ES-I3 (cell line): ENCODE data around the gene JAKMIP3.
"Not testable (repeated sequence)": the region's sequence is repeated elsewhere in the genome, so short reads cannot be mapped to it uniquely, and the experiment has no call there.

Experiments used
- H3K36me3 ChIP-seq: 2 replicates; pipeline ENCODE4 v1.6.1; 2013; ENCODE audit warnings: mild to moderate bottlenecking, low read length, control low read depth, moderate library complexity; ENCODE audit not compliant: insufficient read depth
- H3K4me1 ChIP-seq: 2 replicates; pipeline ENCODE4 v1.6.1; 2013; ENCODE audit warnings: mild to moderate bottlenecking, control low read depth, low read length; ENCODE audit not compliant: insufficient read depth
- H3K9ac ChIP-seq: 2 replicates; pipeline ENCODE4 v1.6.1; 2013; ENCODE audit warnings: low read depth, mild to moderate bottlenecking, low read length, moderate library complexity
- H3K9me3 ChIP-seq: 2 replicates; pipeline ENCODE4 v1.6.1; 2013; ENCODE audit warnings: mild to moderate bottlenecking, low read length, moderate library complexity; ENCODE audit not compliant: control insufficient read depth, insufficient read depth

Gene JAKMIP3

GRCh38 chr10:132066186-132066585, 440 bp downstream of the JAKMIP3 start:
- H3K9me3 ChIP-seq: no peaks in the 10 kb centered on the region
- no peak overlapping the region for H3K9ac ChIP-seq
- no peaks in the 10 kb centered on the region; the same call in 1 of the 2 replicates for H3K4me1 ChIP-seq
- H3K36me3 ChIP-seq: no peaks in the 10 kb centered on the region

- Histone ChIP-seq H3K9ac (no peak overlapping the region), H3K4me1 (no peaks in the 10 kb centered on the region; the same call in 1 of the 2 replicates), H3K36me3 (no peaks in the 10 kb centered on the region), H3K9me3 (no peaks in the 10 kb centered on the region)
Observed at GRCh38 chr10:132066812-132067211, 1.1 kb downstream of the JAKMIP3 start.

GRCh38 chr10:132068431-132069121, 2.8 kb downstream of the JAKMIP3 start:
- H3K36me3 ChIP-seq: no peaks in the 10 kb centered on the region
- no peaks in the 10 kb centered on the region; the same call in 1 of the 2 replicates for H3K4me1 ChIP-seq
- no peak overlapping the region for H3K9ac ChIP-seq
- H3K9me3 ChIP-seq: no peaks in the 10 kb centered on the region

- Histone ChIP-seq H3K9me3 (no peaks in the 10 kb centered on the region), H3K9ac (no peak overlapping the region), H3K36me3 (no peaks in the 10 kb centered on the region), H3K4me1 (no peaks in the 10 kb centered on the region; the same call in 1 of the 2 replicates)
Observed at GRCh38 chr10:132069122-132069848, 3.5 kb downstream of the JAKMIP3 start.

GRCh38 chr10:132069849-132070182, 4.1 kb downstream of the JAKMIP3 start:
- no peak overlapping the region for H3K9ac ChIP-seq
- no peaks in the 10 kb centered on the region for H3K9me3 ChIP-seq
- no peaks in the 10 kb centered on the region; the same call in 1 of the 2 replicates for H3K4me1 ChIP-seq
- H3K36me3 ChIP-seq: no peaks in the 10 kb centered on the region

- Histone ChIP-seq H3K36me3 (no peaks in the 10 kb centered on the region), H3K9me3 (no peaks in the 10 kb centered on the region), H3K9ac (no peak overlapping the region), H3K4me1 (no peaks in the 10 kb centered on the region; the same call in 1 of the 2 replicates)
Observed at GRCh38 chr10:132070724-132071123, 5.0 kb downstream of the JAKMIP3 start.

- Histone ChIP-seq H3K4me1 (no peaks in the 10 kb centered on the region), H3K9ac (no peak overlapping the region), H3K36me3 (no peaks in the 10 kb centered on the region), H3K9me3 (no peaks in the 10 kb centered on the region)
Observed at GRCh38 chr10:132071667-132072066, 5.9 kb downstream of the JAKMIP3 start.

GRCh38 chr10:132075909-132076577, 10.3 kb downstream of the JAKMIP3 start:
- H3K9ac ChIP-seq: no peak overlapping the region
- no peaks in the 10 kb centered on the region for H3K9me3 ChIP-seq

GRCh38 chr10:132076578-132077081, 10.9 kb downstream of the JAKMIP3 start:
- Histone ChIP-seq H3K9me3 (no peaks in the 10 kb centered on the region), H3K9ac (no peak overlapping the region), H3K4me1 (peaks cover 5% of the 10 kb centered on the region)

More at GRCh38 chr10:132075909-132076577, 10.3 kb downstream of the JAKMIP3 start:
- peaks cover 5% of the 10 kb centered on the region for H3K4me1 ChIP-seq
- no peaks in the 10 kb centered on the region for H3K36me3 ChIP-seq

GRCh38 chr10:132077091-132077490, 11.3 kb downstream of the JAKMIP3 start:
- no peaks in the 10 kb centered on the region for H3K36me3 ChIP-seq
- no peaks in the 10 kb centered on the region for H3K9me3 ChIP-seq
- H3K9ac ChIP-seq: no peak overlapping the region
- peaks cover 5% of the 10 kb centered on the region for H3K4me1 ChIP-seq

More at GRCh38 chr10:132076578-132077081, 10.9 kb downstream of the JAKMIP3 start:
- no peaks in the 10 kb centered on the region for H3K36me3 ChIP-seq

GRCh38 chr10:132078746-132079345, 13.1 kb downstream of the JAKMIP3 start:
- Histone ChIP-seq H3K9me3 (no peaks in the 10 kb centered on the region), H3K36me3 (no peaks in the 10 kb centered on the region), H3K4me1 (peaks cover 5% of the 10 kb centered on the region), H3K9ac (no peak overlapping the region)

GRCh38 chr10:132084384-132084783, 18.6 kb downstream of the JAKMIP3 start:
- not testable (repeated sequence) for H3K9ac ChIP-seq, H3K4me1 ChIP-seq, H3K36me3 ChIP-seq, H3K9me3 ChIP-seq

GRCh38 chr10:132093236-132093635, 27.5 kb downstream of the JAKMIP3 start:
- H3K4me1 ChIP-seq, H3K9ac ChIP-seq, H3K9me3 ChIP-seq, H3K36me3 ChIP-seq: not testable (repeated sequence)

GRCh38 chr10:132094581-132095234, 29.0 kb downstream of the JAKMIP3 start:
- no peaks in the 10 kb centered on the region for H3K4me1 ChIP-seq
- no peaks in the 10 kb centered on the region for H3K36me3 ChIP-seq
- no peak overlapping the region for H3K9ac ChIP-seq
- H3K9me3 ChIP-seq: no peaks in the 10 kb centered on the region
